Stimulated activated naive CD8-positive, alpha-beta T cell treated with anti-CD3 and anti-CD28 coated beads, Interleukin-15, Interleukin-2, amounts not matched to agents 100 U/mL and 50 U/mL, for 24 hours (primary cell): ENCODE measurements around the gene DAB1.
"Not testable (repeated sequence)": the region's sequence is repeated elsewhere in the genome, so short reads cannot be mapped to it uniquely, and the experiment has no call there.

ENCODE experiments used
- ATAC-seq: fragments of 150-1000 bp; cut with Tn5 transposase; one replicate; pipeline ENCODE4 v1.10.0; 2021
- DNase-seq: peaks from one replicate; pipeline ENCODE4 v3.0.0; 2021

The DAB1 gene

DNA sequence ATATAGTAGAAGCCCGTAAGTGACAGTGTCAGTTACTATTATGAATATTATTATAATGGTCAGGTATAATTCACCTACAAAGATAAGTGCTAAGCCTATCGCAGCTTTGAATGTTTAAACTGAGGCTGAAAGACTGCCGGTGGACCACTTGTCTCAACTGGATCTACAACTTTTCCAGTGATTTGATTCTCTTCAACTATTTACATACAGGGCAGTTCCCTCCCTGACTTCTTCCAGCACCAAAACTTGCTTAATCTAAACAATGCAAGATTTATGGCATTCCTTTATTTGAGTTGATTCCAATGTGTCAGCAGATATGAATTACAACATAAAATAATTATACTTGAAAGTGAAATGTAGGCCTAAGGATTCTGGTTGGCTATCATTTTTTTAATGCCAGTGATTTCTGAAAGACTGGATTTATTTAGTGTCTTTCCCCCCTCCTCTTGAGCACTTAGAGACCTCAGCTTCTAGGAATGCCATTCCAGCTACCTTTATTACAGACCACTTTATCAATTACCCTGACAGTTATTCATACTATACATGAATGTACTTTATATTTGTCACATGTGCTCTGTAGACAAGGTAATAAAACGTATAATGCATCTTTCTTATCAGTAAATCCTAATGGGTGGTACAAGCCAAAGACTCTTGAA, 304.8 kb downstream of the DAB1 start:
- ATAC-seq (no peak), DNase-seq (no peak)

DNA sequence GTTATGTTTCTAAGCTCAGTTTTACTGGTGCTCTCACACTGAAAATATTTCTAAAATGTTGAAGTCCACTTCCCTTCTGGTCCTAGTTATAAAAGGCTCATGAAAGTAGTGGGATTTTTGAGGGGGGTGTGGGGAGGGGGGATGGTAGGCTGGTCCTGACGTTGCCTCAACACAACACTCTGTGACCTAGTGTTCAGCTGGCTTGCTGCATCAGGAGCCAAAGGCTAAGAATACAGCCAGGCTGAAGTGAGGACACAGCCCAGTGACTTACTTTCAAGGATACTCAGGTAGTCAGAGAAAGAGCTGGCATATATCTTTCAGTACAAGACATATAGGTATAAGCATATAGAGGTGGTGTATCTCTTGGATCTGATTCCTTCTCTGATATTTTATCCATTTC, 306.1 kb downstream of the DAB1 start:
- ATAC-seq (no peak), DNase-seq (no peak)

DNA sequence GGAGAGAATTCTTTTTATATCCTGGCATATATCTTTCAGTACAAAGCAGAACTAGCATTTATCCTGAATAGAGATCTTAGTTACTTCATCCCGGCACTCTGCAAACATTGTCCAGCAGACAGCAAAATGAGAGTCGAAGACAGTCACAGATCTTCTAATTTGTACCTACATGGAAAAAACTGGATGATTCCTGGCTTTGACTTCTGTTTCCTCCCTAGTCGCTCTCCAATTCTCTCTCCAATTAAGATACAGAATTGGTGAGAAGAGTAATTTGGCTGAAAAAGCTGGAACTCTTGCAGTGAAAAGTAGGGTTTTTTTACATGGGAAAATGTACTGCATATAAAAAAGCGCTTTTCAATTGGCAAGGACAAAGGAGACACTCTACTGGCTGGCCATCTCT, 307.0 kb downstream of the DAB1 start:
- DNase-seq (no peak), ATAC-seq (no peak)

DNA sequence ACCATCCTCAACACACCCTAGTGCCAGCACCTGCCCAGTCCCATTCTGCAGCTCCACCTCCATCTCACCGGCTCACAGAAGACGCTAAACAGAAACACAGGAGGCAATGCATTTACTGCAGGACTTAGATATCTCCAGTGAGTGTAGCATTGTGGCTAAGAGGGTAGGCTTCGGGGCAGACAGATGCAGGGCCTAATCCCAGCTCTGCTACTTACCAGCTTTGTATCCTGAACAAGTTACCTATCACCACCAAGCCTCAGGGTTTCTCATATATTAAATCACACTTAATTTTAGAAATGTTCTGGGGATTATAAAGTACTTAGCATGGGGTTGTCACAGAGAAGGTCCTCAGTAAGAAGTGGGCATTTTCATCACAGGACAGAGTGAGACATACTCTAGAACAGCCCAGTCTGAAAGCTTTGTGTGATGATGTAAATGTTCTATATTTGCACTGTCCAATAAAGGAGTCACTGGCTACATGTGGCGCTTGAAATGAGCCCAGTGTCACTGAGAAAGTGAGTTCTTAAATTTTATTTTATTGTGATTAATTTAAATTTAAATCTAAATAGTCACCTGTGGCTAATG, 308.7 kb downstream of the DAB1 start:
- ATAC-seq (no peak), DNase-seq (no peak)

DNA sequence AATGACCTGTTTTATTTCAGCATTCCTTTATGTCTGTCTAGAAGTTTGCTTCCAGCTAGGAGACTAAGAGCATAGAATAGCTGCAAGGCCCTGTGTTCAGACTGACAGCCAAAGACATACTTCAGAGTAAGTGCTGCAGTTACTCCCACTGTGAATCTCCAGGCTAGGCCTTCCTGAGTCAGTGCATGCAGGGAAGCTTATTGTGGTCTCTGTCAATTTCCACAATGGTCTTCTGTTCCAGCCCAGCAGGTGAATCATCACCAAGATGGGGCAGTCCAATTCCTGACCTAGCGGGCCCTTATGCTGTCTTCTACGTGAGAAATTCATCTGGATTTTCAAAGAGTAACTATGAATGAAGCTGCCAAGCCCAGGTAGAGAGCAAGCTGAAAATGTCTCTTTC, 311.7 kb downstream of the DAB1 start:
- ATAC-seq (no peak), DNase-seq (no peak)

DNA sequence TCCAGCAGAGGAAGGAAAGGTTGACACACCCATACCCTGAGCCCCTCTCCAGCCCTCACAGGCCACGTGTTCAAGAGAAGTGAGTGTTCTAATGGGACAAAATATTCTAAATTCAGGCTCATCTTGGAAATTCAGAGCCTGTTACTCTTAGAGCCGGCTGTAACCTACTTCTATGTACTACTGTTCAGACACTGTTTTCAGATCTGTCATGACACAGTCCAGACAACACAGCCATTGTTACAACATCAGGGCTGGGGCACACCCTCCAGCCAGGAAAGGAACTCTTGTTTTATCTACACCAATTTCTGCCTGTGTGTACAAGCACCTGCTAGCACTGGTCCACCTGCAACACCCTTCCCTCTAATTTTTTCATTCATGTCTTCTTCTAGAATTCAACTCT, 312.7 kb downstream of the DAB1 start:
- no peak for DNase-seq
- ATAC-seq: no peak

DNA sequence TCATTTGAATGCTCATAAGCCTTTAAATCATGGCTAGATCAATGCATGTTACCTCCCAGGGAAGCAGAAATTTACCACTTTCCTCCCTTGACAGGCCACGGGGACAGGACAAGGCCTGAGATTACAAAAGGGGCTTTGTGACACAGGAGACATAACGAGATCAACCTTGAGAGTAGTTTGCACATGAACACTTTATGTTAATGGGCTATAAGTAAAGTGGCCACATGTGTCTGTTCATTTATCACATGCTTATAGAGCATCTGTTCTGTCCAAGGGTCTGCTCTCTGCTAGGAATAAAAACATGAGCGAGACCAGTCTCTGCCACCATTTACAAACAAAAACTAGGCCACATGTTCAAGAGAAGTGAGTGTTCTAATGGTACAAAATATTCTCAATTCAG, 314.0 kb downstream of the DAB1 start:
- DNase-seq (no peak), ATAC-seq (no peak)

DNA sequence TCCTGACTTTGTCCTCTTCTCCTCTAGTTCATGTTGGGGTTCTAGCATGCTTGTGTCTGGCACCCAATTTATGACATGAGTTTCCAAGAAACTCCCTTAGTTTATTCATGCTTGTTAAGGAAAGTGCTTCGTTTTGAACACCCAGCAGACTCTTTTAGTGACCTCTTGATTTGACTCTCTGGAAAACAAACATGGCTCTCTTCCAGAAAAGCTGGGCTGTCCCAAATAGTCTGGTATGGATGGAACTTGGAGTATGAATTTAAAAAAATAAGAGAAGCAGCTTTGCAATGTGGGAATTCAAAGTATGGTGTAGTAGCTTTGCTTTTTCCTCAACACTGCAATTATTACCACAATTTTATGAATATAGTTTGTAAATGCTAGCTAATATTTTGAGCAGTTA, 314.6 kb downstream of the DAB1 start:
- DNase-seq (no peak), ATAC-seq (no peak)

DNA sequence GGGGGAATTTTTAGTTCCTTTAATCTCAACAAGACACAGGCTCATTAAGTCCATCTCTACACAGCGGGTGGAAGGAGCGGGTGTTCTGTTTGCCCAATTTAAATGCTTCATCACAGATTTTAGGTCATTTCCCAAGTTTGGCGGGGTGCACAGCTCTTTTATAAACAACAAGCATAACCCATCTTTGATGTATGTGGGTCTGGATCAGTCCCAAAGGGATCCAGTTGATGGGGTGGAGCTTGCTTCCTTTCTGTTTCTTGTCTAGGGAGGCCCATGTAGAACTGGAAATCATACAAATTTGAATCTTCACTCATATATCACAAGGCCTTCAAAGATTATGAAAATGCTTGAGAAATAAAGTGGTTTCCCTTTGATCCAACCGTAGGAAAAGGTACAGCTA, 317.6 kb downstream of the DAB1 start:
- DNase-seq: no peak
- ATAC-seq: no peak

DNA sequence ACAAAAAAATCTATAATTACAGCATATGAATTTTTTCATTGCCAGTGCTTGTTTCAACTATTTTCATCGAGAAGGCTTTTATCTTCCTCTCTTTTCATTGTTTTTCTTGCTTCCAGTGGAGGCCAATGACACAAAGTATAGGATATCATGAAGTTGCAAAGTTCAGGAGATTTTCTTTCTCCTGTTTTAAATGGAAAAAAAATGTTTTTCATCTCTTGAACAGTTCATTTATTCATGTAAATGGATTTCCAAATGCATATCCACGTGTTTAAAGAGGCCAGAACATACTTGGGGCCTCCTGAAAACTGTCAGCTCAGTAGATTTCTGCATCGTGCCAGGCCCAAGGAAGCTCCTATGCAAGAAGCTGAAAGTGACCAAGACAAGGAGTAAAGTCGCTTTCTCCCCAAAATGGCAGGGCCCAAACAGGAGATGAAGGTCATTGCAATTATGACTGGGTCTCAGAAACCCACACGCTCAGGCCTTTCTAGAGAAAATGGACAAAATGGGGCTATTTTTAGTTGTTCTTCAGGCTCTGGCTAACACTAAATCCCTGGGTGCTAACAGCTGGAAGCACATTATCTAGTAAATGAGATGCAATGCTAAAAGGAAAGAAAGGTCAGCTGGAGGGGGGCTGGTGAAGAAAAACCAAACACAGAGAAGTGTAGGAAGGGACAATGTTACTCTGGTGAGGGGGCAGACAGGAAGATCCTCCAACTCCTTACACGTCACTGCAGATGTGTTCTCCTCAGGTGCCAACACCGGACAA, 321.1 kb downstream of the DAB1 start:
- DNase-seq (no peak), ATAC-seq (no peak)

DNA sequence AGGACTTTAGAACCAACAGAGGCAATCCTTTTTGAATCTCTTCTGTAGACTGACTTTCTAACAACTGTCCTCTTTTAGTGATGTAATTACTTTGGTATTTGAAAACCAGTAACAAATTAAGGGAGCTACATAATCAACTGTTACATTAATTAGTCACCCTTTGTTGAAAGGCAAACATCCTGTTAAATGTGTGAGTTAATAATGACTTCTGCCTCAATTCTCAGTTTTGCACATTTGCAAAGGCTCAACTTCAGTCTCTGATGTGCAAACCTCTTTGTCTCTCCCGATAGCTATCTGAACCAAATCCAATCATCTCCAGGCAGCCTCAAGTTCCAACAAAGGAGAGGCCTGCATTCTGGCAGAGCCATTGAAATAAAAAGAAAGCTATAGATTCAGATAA, 322.7 kb downstream of the DAB1 start:
- ATAC-seq: no peak
- DNase-seq: no peak

DNA sequence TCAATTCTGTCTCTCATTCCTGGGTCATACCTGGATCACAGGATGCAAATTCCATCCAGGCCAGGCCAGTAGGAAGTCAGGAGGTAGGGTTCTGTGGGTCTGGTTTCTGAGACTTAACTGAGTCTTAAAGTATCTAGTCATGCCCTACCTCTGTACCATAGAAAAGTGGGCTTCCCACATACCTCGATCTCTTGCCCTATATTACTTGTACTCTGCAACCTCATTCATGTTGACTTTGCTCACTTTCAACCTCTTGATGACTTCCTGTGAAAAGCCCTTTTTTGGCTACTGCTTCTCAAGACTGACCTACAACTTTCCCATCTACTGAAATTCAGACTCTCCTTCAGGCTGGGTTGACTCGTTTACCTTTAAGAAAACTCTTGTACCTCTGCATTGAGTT, 329.1 kb downstream of the DAB1 start:
- no peak for DNase-seq
- no peak for ATAC-seq

DNA sequence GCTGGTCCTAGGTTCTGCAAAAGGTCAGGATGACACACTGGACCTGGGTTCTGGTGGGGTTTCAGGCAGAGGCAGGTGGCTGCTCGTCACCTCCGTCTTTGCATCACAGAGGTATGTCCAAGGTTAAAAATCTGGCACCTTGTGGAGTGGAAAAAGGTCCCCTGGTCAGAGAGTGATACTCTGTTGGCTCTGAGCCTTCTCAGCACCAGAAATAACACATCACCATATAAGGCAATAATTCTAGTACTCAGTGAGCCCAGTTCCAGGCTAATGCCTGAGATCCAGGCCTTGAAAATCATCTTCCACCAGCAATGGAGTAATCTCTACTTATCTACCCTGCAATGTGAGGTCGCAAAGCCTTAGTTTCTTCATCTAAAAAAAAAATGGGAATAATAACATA, 330.7 kb downstream of the DAB1 start:
- no peak for ATAC-seq
- DNase-seq: no peak

DNA sequence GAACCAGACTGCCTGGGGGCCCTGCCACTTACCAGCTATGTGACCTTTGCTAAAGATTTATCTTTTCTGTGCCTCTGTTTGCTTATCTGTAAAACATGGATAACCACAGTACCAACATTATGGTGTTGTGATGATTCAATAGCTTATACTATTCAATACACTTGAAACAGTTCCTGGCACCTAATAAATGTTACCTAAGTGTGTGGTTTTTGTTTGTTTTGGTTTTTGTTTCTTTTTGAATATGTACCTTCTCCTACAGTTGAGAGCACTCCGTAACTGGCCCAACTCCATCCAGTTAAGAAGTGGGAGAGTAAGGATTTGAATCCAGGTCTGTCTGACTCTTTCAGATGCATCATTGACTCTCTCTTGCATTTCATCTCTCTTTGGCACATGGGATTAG, 332.2 kb downstream of the DAB1 start:
- ATAC-seq (no peak), DNase-seq (no peak)

DNA sequence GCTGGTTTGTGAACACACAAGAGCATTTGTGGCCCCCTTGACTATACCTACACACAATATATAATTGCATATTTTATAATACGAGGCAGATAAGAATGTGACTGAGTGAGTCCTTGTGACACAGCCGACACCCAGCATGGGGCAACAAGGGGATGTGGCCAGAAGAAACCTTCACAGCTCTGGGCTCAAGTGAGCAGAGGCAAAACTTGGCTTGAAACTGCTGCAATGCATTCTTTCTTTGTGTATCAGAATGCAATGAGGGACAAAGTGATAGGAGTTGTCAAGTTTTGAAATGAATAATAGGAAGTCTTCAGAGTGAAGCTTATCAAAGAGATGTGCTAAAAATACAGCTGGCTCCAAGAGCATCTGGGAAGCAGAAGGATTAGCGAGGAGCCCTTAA, 334.0 kb downstream of the DAB1 start:
- no peak for DNase-seq
- no peak for ATAC-seq

DNA sequence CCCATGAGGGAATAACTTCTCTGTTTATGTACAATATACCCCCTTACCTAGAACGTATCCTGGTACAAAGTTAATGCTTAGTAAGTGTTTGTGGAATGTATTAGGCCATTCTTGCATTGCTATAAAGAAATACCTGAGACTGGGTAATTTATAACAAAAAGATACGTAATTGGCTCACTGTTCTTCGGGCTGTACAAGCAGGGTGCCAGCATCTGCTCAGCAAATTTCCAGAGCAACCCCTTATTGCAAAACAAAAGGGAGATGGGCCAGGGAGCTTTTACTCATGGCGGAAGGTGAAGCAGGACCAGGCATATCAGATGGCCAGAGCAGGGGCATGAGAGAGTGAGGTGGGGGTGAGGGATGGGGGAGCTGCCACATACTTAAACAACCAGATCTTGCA, 334.6 kb downstream of the DAB1 start:
- ATAC-seq (no peak), DNase-seq (no peak)

DNA sequence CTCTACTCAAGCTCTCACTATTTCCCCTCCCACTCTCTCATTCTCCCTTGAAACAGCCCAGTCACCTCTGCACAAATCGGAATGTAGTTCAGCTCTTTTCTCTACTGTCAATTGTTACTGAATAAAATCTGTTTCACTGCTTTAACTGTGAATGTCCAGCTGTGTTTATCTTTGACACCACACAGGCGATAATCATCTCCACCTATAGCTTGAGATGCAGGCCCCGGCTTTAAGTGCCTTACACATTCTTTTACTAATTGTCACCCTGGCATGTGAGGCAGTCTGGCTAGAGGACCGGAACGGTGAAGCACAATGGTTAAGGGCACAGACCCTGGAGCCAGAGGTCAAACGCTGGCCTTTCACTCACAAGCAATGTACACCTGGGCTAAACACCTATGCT, 335.2 kb downstream of the DAB1 start:
- DNase-seq (no peak), ATAC-seq (no peak)

DNA sequence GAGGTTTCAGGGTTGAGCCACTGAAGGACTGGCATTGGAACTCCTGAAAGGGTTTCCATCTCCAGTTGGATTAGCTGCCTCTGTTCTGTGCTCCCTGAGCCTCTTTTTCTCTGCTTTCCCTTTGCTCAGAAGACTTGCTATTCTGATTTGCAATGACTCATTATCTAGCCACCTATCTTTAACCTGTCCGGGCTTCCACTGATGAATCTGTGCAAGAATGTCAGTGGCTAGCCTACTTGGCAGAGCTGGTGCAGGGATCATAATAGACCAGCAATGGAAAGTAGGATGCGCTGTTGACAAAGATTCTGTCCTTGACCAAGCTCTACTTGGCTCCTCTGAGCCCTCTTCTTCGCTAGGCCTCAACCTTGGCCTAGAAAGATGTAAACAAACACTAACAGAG, 336.2 kb downstream of the DAB1 start:
- DNase-seq, ATAC-seq: not testable (repeated sequence)

DNA sequence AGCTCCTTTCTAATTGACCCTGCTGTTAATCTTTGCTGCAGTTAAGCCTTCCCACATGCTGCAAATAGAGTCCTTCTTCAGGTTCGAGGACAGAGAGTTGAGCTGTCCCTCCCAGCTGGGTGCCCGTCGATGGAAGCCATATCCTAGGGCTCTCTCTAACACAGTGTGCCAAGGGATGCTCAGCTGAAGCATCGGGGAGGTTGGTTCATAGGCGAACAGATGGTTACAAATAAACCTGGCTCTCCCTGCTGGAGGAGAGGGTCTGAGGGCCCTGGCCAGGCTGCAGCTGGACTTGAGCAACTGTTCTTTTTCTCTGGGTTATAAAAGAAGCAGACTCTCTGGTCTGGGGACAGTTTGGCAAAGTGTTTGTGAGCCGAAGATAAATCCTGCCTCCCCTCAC, 337.7 kb downstream of the DAB1 start:
- no peak for DNase-seq
- ATAC-seq: no peak

DNA sequence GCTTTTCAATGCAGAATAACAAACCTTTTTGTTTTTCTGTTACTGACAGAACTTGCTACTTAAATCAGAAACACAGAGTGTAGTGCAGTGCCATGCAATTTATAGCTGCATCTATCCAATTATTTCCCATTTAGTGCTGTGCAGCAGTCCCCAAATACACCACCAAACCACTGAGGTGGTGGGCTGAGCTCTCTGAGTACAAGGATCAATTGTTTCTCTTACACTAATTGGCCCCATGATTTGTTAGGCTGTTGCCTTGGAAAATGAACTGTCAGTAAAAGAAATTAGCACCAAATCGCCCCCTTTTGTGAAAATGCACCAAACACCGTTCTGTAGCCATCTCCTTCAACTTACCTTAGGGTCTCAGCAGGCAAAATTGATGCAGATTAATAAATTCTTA, 339.2 kb downstream of the DAB1 start:
- ATAC-seq (no peak), DNase-seq (no peak)

DNA sequence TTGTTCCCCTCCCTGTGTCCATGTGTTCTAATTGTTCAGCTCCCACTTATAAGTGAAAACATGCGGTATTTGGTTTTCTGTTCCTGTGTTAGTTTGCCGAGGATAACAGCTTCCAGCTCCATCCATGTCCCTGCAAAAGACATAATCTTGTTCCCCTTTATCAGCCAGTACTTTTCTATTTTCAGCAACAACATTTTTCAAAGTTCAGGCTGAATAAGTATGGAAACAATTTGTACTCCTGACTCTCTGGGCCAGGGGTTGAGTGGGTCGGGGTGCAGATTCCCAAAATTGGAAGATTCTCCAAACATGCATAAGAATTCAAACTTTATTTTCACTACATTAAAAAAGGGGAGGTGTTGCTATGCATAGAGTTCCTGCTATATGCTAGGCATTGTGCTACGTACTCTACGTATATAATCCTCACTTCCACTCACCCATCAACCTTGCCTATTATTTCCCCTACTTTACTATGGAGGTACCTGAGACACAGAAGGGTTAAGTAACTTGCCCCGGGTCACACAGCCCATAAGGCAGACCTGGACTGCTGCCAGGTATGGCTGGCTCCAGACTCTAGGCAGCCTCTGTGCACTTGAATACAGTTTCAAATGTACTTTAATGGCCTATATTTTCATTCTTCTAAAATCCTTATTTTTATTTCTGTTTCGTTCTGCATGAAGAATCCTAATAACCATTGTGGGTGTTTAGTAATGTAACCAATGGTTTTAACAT, 341.0 kb downstream of the DAB1 start:
- no peak for ATAC-seq
- DNase-seq: no peak

DNA sequence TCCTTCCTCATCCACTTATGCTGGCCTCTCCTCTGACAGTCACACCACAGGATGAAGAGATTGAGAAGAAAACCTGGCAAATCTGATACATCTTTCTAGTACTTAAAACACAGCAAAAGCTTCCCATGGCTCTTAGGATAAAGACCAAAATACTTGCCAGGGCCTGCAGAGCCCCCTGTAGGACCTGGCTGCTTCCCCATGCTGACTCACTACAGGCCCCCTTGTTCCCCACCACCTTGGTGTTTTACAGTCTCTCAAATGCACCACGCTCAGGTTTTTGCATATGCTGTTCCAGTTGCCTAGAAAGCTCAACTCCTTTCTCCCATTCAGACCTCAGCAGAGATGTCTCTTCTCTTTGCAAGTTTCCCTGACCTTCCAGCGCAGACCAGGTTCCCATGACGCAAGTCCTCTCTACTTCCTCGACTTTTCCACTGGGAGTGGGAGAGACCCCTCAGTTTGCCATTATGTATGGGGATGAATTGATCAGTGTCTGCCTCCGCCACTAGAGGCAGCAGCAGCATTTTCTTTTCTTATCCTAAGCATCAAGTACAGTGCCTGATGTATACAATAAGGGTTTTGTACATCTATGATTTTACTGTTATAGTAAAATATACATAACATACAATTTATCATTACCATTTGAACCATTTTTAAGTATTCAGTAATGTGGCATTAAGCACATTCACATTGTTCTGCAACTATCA, 344.3 kb downstream of the DAB1 start:
- ATAC-seq: no peak

More for the DNA sequence above, 344.3 kb downstream of the DAB1 start:
- DNase-seq: no peak
